Kidney (tissue), 14 donors: ENCODE data around the gene KRTAP4-7. TPM values are rescaled to one million over a fixed set of nuclear protein-coding genes. Genes with fewer than 3 reads are reported as not detected.
A peak's percentile ranks its signal among the peaks of the same experiment; 100 is the strongest.

ENCODE experiments used
- DNase-seq, 5 donors: peaks; one replicate each; pipeline ENCODE4 v3.0.0-alpha.2; 2013 to 2020
- FAIRE-seq: peaks from 2 replicates; lab custom pipeline; 2012; peaks lifted over from hg19 to GRCh38; lab: Jason Lieb, UNC
- H3K27ac ChIP-seq, 2 donors: one replicate each; pipeline ENCODE4 v1.7.0; 2013; ENCODE audit warnings: low read depth in 2 of 2, low read length in 2 of 2, inconsistent platforms in 1 of 2
- H3K27me3 ChIP-seq: one replicate; pipeline ENCODE4 v1.7.1; 2013; ENCODE audit warnings: low read length, inconsistent platforms; ENCODE audit not compliant: control insufficient read depth, insufficient read depth
- H3K36me3 ChIP-seq, 3 donors: one replicate each; pipeline versions ENCODE4 v1.7.0 to v1.7.1; 2013; ENCODE audit warnings: low read length in 3 of 3, control low read depth in 1 of 3, inconsistent platforms in 1 of 3; ENCODE audit not compliant: insufficient read depth in 3 of 3, control insufficient read depth in 2 of 3
- H3K4me1 ChIP-seq, 3 donors: one replicate each; pipeline versions ENCODE4 v1.7.0 to v1.7.1; 2013; ENCODE audit warnings: low read length in 3 of 3, inconsistent platforms in 1 of 3, low read depth in 1 of 3; ENCODE audit not compliant: control insufficient read depth in 2 of 3, insufficient read depth in 2 of 3
- H3K4me3 ChIP-seq, 3 donors: one replicate each; pipeline versions ENCODE4 v1.7.0 to v1.8.1; 2013; ENCODE audit warnings: low read length in 3 of 3, control low read depth in 1 of 3, inconsistent platforms in 1 of 3
- H3K9ac ChIP-seq, 3 donors: one replicate each; pipeline versions ENCODE4 v1.7.0 to v1.7.1; 2013; ENCODE audit warnings: low read length in 3 of 3, control low read depth in 1 of 3, inconsistent platforms in 1 of 3
- H3K9me3 ChIP-seq, 3 donors: one replicate each; pipeline versions ENCODE4 v1.7.0 to v1.7.1; 2013; ENCODE audit warnings: low read length in 3 of 3, control low read depth in 1 of 3, inconsistent platforms in 1 of 3; ENCODE audit not compliant: control insufficient read depth in 2 of 3, insufficient read depth in 1 of 3
- CTCF ChIP-seq: IDR thresholded peaks from 3 replicates; pipeline ENCODE4 v1.5.1; 2012; ENCODE audit warnings: mild to moderate bottlenecking, moderate library complexity, borderline replicate concordance; ENCODE audit not compliant: insufficient read depth; ENCODE audit errors: extremely low read depth
- intact Hi-C: fragments of 100-400 bp; cut with DNase I; formaldehyde crosslinking; loops from one replicate; pipeline ENCODE4 v1.11.1; 2022
- polyA plus RNA-seq: library from polyadenylated mRNA; stranded (reverse); fragments of 350-450 nt; fragmentation: Illumina TruSeq; extraction: RNeasy Lipid Tissue Mini Kit (QIAGEN cat#74804); gene quantifications from one replicate; pipeline ENCODE4 v1.2.3, GENCODE V29; 2014; ENCODE audit warnings: low read depth, low replicate concordance; ENCODE audit not compliant: insufficient read depth
- total RNA-seq: library from RNA; stranded (reverse); fragmentation: NEBNext Ultra II Directional; extraction: Animal tissue kit (Norgen Biotek cat#: 25700); gene quantifications from one replicate; pipeline ENCODE4 v1.2.1, GENCODE V29; 2021
- donor health status: control.
- donor health status: control.
- donor health status: control.
- donor health status: control.
- donor health status: control.
- donor health status: DM: yes; HTN: yes; CAD: no.
- donor health status: Normal renal cell carcinoma (clear cell type).

The KRTAP4-7 gene
- total and polyA plus RNA-seq, 2 donors from 2014 or later = not detected

- DNase-seq = no peak
Observed at GRCh38 chr17:41067281-41067680, 16.7 kb upstream of the KRTAP4-7 start.

DNA sequence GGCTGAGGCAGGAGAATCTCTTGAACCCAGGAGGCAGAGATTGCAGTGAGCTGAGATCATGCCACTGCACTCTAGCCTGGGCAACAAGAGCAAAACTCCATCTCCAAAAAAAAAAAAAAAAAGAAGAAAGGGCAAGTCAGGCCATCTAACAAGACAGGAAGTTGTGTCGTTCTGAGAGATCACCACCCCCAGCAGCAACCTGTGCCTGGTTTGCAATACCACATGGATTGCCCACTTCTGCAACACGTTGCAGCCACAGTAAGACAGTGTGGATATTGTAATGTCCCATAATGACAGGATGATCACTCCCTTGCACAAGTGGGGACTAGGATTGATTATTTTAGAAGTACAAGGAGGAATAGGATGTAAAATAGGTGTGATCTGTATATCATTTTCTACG, 14.9 kb upstream of the KRTAP4-7 start:
- DNase-seq (no peak), FAIRE-seq (no peak)
- H3K36me3 ChIP-seq = no peaks in the 10 kb centered on the region
- intact Hi-C loops = no loop called here
- no peaks in the 10 kb centered on the region for H3K27me3 ChIP-seq
- H3K27ac ChIP-seq = no peak overlapping the region
- H3K9me3 ChIP-seq = no peaks in the 10 kb centered on the region
- H3K9ac ChIP-seq = no peak overlapping the region
- H3K4me3 ChIP-seq = no peak overlapping the region
- TF ChIP-seq CTCF = no peak
- H3K4me1 ChIP-seq = no peaks in the 10 kb centered on the region

More at GRCh38 chr17:41067281-41067680, 16.7 kb upstream of the KRTAP4-7 start:
- no peaks in the 10 kb centered on the region for H3K4me1 ChIP-seq
- TF ChIP-seq CTCF = no peak
- no peak overlapping the region for H3K4me3 ChIP-seq
- H3K27me3 ChIP-seq = no peaks in the 10 kb centered on the region
- H3K36me3 ChIP-seq = no peaks in the 10 kb centered on the region
- H3K9me3 ChIP-seq = no peaks in the 10 kb centered on the region
- H3K9ac ChIP-seq = no peak overlapping the region
- FAIRE-seq = no peak
- H3K27ac ChIP-seq = no peak overlapping the region
- intact Hi-C loops = no loop called here

GRCh38 chr17:41071606-41072360, 12.2 kb upstream of the KRTAP4-7 start:
- DNase-seq = peak in 1 of 5 donors; percentile 8
- Histone ChIP-seq H3K4me3 (no peak overlapping the region), H3K9ac (no peak overlapping the region), H3K4me1 (no peaks in the 10 kb centered on the region), H3K27ac (no peak overlapping the region), H3K27me3 (no peaks in the 10 kb centered on the region), H3K36me3 (no peaks in the 10 kb centered on the region), H3K9me3 (no peaks in the 10 kb centered on the region)
- TF ChIP-seq CTCF = no peak
- intact Hi-C loops = no loop called here
- FAIRE-seq = no peak
